AG09309 (cell line): Measurements from ENCODE around the gene SCAPER.
A peak's percentile ranks its signal among the peaks of the same experiment; 100 is the strongest.
"Not testable (repeated sequence)": the region's sequence is repeated elsewhere in the genome, so short reads cannot be mapped to it uniquely, and the experiment has no call there.

Source experiments
- DNase-seq: peaks from one replicate; pipeline ENCODE4 v3.0.0-alpha.2; 2010; ENCODE audit warnings: low read depth
- H3K4me3 ChIP-seq: 2 replicates; pipeline ENCODE4 v1.5.1; 2011; ENCODE audit warnings: mild to moderate bottlenecking, low read depth, low read length, moderate library complexity; ENCODE audit not compliant: control insufficient read depth
- CTCF ChIP-seq: IDR thresholded peaks from 2 replicates; pipeline ENCODE4 v1.5.1; 2011; ENCODE audit warnings: mild to moderate bottlenecking, low read depth, low read length, inconsistent platforms; ENCODE audit not compliant: insufficient read depth, control insufficient read depth; ENCODE audit errors: missing control alignments

SCAPER gene

GRCh38 chr15:76313731-76314130 lies 591.4 kb downstream of the SCAPER start:
- H3K4me3 ChIP-seq, result no peak overlapping the region
- no peak for TF ChIP-seq CTCF
- DNase-seq, result no peak

GRCh38 chr15:76313175-76313567 lies 592.0 kb downstream of the SCAPER start:
- not testable (repeated sequence) for H3K4me3 ChIP-seq, DNase-seq

GRCh38 chr15:76312540-76313174 lies 592.5 kb downstream of the SCAPER start:
- TF ChIP-seq CTCF, result no peak
- H3K4me3 ChIP-seq, result no peak overlapping the region
- no peak for DNase-seq

GRCh38 chr15:76311100-76311953 lies 593.8 kb downstream of the SCAPER start, which contains the start of gene ETFA:
Gene ETFA (minus strand): TSS chr15:76311469. CDS start chr15:76311388, 81 bp downstream.
- H3K4me3 ChIP-seq, result peak within 1 kb of the TSS; percentile 98
- peak; percentile 62 for DNase-seq
- no peak for TF ChIP-seq CTCF

GRCh38 chr15:76310475-76311099 lies 594.6 kb downstream of the SCAPER start:
- DNase-seq, result no peak
- no peak for TF ChIP-seq CTCF
- peak overlapping the region; percentile 98 for H3K4me3 ChIP-seq

- no peak for DNase-seq
- H3K4me3 ChIP-seq, result peak overlapping the region; percentile 98
- TF ChIP-seq CTCF, result no peak
These were observed 595.4 kb downstream of the SCAPER start for GRCh38 chr15:76309601-76310330.
